H1 (cell line): ENCODE data around the gene L3MBTL4. TPM values are rescaled to one million over a fixed set of nuclear protein-coding genes. Genes with fewer than 3 reads are reported as not detected.

Experiments used
- polyA plus RNA-seq, 7 experiments: library from polyadenylated mRNA; depleted of rRNA in 3 of 7; stranded (reverse) in 5 of 7; unstranded in 2 of 7; fragments of >200 nt in 5 of 7; fragments of 200-250 nt in 2 of 7; gene quantifications; 1 replicate in 5 of 7; 2 replicates in 1 of 7; 4 replicates in 1 of 7; pipeline versions ENCODE4 v1.2.1 to v1.2.3, GENCODE V29; 2011 to 2013; ENCODE audit warnings: missing spikeins in 2 of 7, mixed read lengths in 2 of 7
- total RNA-seq: library from RNA; stranded (reverse); fragmentation: NEBNext Ultra II Directional; extraction: Animal tissue kit (Norgen Biotek cat#: 25700); gene quantifications from 2 replicates; pipeline ENCODE4 v1.2.1, GENCODE V29; 2021
- TF ChIP-seq, protein P1 (sequence below): fragments of 300-600 bp; sonication (generic); IDR thresholded peaks from 2 replicates; pipeline ENCODE4 v1.7.1; 2012; ENCODE audit warnings: low read length, moderate library complexity, mild to moderate bottlenecking, inconsistent platforms; ENCODE audit not compliant: insufficient replicate concordance

L3MBTL4 gene
- total and polyA plus RNA-seq, 2 of the 8 experiments (the other 6 are each of a cell fraction or from before 2014, with no cell fraction given), result 1.0 to 2.1 TPM

DNA sequence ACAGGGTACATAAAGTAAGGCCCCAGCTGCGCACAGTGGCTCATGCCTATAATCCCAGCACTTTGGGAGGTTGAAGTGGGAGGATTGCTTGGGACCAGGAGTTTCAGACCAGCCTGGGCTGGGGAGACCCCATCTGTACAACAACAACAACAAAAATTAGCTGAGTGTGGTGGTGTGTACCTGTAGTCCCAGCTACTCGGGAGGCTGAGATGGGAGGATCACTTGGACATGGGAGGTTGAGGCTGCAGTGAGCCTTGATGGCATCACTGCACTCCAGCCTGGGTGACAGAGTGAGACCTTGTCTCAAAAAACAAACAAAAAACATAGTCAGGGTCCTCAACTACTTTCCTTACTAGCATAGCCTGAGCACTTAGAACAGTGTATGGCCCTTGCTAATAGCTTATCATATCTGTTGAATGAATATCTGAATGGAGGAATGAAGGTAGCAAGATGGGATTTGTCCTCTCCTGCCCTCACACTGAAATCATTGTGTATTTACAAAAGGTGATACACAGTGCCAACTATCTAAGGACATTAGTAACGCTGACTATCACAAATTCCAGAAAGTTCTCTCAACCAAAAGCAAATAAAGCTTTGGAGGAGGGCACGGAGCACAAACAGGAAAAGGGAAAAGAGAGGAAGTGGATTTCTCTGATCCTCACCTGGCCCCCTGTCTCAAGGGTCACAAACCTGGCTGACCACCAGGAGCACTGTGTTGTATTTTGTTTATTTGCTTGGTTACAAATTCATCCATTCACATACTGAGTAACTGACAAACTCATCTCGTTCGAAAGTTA, 38.1 kb downstream of the L3MBTL4 start (continued):
- TF ChIP-seq, protein P1, sequence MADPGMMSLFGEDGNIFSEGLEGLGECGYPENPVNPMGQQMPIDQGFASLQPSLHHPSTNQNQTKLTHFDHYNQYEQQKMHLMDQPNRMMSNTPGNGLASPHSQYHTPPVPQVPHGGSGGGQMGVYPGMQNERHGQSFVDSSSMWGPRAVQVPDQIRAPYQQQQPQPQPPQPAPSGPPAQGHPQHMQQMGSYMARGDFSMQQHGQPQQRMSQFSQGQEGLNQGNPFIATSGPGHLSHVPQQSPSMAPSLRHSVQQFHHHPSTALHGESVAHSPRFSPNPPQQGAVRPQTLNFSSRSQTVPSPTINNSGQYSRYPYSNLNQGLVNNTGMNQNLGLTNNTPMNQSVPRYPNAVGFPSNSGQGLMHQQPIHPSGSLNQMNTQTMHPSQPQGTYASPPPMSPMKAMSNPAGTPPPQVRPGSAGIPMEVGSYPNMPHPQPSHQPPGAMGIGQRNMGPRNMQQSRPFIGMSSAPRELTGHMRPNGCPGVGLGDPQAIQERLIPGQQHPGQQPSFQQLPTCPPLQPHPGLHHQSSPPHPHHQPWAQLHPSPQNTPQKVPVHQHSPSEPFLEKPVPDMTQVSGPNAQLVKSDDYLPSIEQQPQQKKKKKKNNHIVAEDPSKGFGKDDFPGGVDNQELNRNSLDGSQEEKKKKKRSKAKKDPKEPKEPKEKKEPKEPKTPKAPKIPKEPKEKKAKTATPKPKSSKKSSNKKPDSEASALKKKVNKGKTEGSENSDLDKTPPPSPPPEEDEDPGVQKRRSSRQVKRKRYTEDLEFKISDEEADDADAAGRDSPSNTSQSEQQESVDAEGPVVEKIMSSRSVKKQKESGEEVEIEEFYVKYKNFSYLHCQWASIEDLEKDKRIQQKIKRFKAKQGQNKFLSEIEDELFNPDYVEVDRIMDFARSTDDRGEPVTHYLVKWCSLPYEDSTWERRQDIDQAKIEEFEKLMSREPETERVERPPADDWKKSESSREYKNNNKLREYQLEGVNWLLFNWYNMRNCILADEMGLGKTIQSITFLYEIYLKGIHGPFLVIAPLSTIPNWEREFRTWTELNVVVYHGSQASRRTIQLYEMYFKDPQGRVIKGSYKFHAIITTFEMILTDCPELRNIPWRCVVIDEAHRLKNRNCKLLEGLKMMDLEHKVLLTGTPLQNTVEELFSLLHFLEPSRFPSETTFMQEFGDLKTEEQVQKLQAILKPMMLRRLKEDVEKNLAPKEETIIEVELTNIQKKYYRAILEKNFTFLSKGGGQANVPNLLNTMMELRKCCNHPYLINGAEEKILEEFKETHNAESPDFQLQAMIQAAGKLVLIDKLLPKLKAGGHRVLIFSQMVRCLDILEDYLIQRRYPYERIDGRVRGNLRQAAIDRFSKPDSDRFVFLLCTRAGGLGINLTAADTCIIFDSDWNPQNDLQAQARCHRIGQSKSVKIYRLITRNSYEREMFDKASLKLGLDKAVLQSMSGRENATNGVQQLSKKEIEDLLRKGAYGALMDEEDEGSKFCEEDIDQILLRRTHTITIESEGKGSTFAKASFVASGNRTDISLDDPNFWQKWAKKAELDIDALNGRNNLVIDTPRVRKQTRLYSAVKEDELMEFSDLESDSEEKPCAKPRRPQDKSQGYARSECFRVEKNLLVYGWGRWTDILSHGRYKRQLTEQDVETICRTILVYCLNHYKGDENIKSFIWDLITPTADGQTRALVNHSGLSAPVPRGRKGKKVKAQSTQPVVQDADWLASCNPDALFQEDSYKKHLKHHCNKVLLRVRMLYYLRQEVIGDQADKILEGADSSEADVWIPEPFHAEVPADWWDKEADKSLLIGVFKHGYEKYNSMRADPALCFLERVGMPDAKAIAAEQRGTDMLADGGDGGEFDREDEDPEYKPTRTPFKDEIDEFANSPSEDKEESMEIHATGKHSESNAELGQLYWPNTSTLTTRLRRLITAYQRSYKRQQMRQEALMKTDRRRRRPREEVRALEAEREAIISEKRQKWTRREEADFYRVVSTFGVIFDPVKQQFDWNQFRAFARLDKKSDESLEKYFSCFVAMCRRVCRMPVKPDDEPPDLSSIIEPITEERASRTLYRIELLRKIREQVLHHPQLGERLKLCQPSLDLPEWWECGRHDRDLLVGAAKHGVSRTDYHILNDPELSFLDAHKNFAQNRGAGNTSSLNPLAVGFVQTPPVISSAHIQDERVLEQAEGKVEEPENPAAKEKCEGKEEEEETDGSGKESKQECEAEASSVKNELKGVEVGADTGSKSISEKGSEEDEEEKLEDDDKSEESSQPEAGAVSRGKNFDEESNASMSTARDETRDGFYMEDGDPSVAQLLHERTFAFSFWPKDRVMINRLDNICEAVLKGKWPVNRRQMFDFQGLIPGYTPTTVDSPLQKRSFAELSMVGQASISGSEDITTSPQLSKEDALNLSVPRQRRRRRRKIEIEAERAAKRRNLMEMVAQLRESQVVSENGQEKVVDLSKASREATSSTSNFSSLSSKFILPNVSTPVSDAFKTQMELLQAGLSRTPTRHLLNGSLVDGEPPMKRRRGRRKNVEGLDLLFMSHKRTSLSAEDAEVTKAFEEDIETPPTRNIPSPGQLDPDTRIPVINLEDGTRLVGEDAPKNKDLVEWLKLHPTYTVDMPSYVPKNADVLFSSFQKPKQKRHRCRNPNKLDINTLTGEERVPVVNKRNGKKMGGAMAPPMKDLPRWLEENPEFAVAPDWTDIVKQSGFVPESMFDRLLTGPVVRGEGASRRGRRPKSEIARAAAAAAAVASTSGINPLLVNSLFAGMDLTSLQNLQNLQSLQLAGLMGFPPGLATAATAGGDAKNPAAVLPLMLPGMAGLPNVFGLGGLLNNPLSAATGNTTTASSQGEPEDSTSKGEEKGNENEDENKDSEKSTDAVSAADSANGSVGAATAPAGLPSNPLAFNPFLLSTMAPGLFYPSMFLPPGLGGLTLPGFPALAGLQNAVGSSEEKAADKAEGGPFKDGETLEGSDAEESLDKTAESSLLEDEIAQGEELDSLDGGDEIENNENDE, result no peak
- TF ChIP-seq, all 59 proteins: peak for 0
